Left ventricle myocardium inferior (tissue), 1 donor: ENCODE results near the gene SLC5A11. TPM values are rescaled to one million over a fixed set of nuclear protein-coding genes. Genes with fewer than 3 reads are reported as not detected.
"Not testable (repeated sequence)": the region's sequence is repeated elsewhere in the genome, so short reads cannot be mapped to it uniquely, and the experiment has no call there.

Experiments used
- DNase-seq: peaks from one replicate; pipeline ENCODE4 v3.0.0-alpha.2; 2020
- H3K27ac ChIP-seq: fragments of 200-600 bp; replicated peaks from 2 replicates; pipeline ENCODE4 v1.8.0; 2021
- H3K27me3 ChIP-seq: fragments of 200-600 bp; 2 replicates; pipeline ENCODE4 v1.8.0; 2021; ENCODE audit warnings: low read depth
- H3K36me3 ChIP-seq: fragments of 200-600 bp; 2 replicates; pipeline ENCODE4 v1.8.0; 2021
- H3K4me1 ChIP-seq: fragments of 200-600 bp; 2 replicates; pipeline ENCODE4 v1.8.0; 2021
- H3K4me3 ChIP-seq: fragments of 200-600 bp; 2 replicates; pipeline ENCODE4 v1.8.0; 2021; ENCODE audit warnings: mild to moderate bottlenecking, moderate library complexity
- H3K9me3 ChIP-seq: fragments of 200-600 bp; replicated peaks from 2 replicates; pipeline ENCODE4 v1.8.0; 2021
- intact Hi-C: fragments of 100-400 bp; cut with micrococcal nuclease; formaldehyde crosslinking; loops from one replicate; pipeline ENCODE4 v1.11.0; 2022
- total RNA-seq: library from RNA; stranded (reverse); fragmentation: NEBNext Ultra II Directional; extraction: Animal tissue kit (Norgen Biotek cat#: 25700); gene quantifications from one replicate; pipeline ENCODE4 v1.2.1, GENCODE V29; 2021
- TF ChIP-seq, protein P1 (sequence below): fragments of 200-600 bp; IDR thresholded peaks from 2 replicates; pipeline ENCODE4 v1.8.0; 2021; ENCODE audit warnings: antibody characterized with exemption, mild to moderate bottlenecking, borderline replicate concordance
- donor health status: DM: no; HTN: yes; CAD: no; lungs with severe emphysema.

The SLC5A11 gene
- total RNA-seq, 1 donor from 2014 or later: 0.14 TPM

DNA sequence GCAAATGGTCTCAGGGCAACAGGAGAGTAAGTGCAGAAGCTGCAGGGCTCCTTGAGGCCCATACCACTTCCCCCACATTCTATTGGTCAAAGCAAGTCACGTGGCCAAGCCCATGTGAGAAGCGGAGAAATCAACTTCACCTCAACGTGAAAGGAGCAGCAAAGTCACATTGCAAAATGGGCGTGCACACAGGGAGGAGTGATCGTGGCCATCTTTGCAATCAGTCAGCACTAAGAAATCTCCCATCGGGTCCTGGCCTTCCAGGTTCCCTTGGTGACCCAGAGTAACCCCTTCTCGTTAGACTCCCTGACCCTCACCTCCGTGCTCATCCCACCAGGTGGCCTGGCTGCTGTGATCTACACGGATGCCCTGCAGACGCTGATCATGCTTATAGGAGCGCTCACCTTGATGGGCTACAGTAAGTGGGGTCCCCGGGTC lies 38.0 kb downstream of the SLC5A11 start:
- intact Hi-C loops: no loop called here
- Histone ChIP-seq H3K36me3 (no peaks in the 10 kb centered on the region), H3K4me3 (no peak overlapping the region), H3K27ac (no peak overlapping the region), H3K9me3 (peaks cover 9% of the 10 kb centered on the region), H3K4me1 (no peaks in the 10 kb centered on the region), H3K27me3 (peaks cover 12% of the 10 kb centered on the region)
- TF ChIP-seq, protein P1, sequence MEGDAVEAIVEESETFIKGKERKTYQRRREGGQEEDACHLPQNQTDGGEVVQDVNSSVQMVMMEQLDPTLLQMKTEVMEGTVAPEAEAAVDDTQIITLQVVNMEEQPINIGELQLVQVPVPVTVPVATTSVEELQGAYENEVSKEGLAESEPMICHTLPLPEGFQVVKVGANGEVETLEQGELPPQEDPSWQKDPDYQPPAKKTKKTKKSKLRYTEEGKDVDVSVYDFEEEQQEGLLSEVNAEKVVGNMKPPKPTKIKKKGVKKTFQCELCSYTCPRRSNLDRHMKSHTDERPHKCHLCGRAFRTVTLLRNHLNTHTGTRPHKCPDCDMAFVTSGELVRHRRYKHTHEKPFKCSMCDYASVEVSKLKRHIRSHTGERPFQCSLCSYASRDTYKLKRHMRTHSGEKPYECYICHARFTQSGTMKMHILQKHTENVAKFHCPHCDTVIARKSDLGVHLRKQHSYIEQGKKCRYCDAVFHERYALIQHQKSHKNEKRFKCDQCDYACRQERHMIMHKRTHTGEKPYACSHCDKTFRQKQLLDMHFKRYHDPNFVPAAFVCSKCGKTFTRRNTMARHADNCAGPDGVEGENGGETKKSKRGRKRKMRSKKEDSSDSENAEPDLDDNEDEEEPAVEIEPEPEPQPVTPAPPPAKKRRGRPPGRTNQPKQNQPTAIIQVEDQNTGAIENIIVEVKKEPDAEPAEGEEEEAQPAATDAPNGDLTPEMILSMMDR: no peak
- no peak for DNase-seq

DNA sequence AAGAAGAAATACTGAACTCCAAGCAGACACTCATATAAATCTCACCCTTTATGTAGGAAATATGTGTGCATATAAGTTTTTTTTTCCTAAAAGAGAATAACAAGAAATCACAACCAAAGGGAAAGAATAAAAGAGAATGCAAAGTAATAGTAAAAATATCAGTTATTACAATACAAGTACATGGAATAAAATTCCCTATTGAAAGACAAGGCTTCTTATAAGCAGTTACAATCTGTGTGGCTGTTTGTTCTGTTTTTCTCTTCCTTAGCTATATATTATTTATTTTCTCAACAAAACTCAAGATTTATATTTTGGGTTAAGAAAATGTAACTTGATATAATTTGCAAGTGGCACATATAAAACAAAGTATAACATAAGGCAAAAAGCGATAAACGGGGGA lies 41.7 kb downstream of the SLC5A11 start:
- no peak overlapping the region for H3K27ac ChIP-seq
- intact Hi-C loops: no loop called here
- no peak overlapping the region for H3K4me3 ChIP-seq
- DNase-seq: no peak
- H3K9me3 ChIP-seq: peaks cover 9% of the 10 kb centered on the region
- H3K27me3 ChIP-seq: peaks cover 5% of the 10 kb centered on the region
- H3K36me3 ChIP-seq: no peaks in the 10 kb centered on the region
- no peaks in the 10 kb centered on the region for H3K4me1 ChIP-seq
- TF ChIP-seq, protein P1: no peak

DNA sequence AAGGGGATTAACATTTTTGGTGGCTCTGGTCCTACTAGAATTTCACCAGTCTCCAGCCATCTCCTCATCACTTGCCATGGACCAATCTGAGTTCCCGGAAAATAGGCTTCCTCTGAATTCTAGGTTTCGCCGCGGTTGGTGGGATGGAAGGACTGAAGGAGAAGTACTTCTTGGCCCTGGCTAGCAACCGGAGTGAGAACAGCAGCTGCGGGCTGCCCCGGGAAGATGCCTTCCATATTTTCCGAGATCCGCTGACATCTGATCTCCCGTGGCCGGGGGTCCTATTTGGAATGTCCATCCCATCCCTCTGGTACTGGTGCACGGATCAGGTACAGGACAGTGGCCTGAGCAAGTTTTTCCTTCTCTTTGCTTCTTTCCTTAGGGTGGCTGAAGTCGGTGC lies 45.0 kb downstream of the SLC5A11 start:
- Histone ChIP-seq H3K36me3 (no peaks in the 10 kb centered on the region), H3K4me1 (no peaks in the 10 kb centered on the region), H3K27me3 (peaks cover 21% of the 10 kb centered on the region), H3K9me3 (peaks cover 9% of the 10 kb centered on the region), H3K4me3 (no peak overlapping the region), H3K27ac (no peak overlapping the region)
- no peak for DNase-seq
- TF ChIP-seq, protein P1: no peak
- intact Hi-C loops: no loop called here

DNA sequence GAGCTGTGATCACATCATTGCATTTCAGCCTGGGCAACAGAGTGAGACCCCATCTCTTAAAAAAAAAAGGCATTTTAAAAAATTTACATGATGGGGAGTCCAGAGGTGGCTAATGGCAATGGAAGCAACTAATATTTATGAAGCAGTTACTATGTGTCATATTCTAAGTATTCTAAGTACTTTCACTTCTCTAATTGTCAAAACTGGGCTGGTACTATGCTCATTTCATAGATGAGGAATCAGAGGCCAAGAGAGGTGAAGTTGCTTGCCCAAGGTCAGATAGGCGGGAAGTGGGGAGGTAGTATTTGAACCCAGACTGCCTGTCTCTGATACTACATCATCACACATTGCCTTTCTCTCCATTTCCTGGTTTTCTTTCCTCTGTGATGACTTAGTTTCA lies 50.7 kb downstream of the SLC5A11 start:
- Histone ChIP-seq H3K36me3 (no peaks in the 10 kb centered on the region), H3K27ac (no peak overlapping the region), H3K27me3 (peaks cover 32% of the 10 kb centered on the region), H3K4me1 (no peaks in the 10 kb centered on the region), H3K4me3 (no peak overlapping the region), H3K9me3 (no peaks in the 10 kb centered on the region)
- TF ChIP-seq, protein P1: no peak
- intact Hi-C loops: no loop called here
- DNase-seq: no peak

DNA sequence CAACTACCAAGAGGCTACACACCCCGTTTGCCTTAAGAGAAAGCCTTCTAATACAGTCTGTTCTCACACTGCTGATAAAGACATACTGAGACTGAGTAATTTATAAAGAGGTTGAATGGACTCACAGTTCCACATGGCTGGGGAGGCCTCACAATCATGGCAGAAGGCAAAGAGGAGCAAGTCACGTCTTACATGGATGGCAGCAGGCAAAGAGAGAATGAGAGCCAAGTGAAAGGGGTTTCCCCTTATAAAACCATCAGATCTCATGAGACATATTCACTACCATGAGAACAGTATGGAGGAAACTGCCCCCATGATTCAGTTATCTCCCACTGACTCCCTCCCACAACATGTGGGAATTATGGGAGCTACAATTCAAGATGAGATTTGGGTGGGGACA lies 51.8 kb downstream of the SLC5A11 start:
- intact Hi-C loops, H3K27ac ChIP-seq, H3K36me3 ChIP-seq, H3K4me3 ChIP-seq, H3K4me1 ChIP-seq, H3K9me3 ChIP-seq, DNase-seq: not testable (repeated sequence)
- H3K27me3 ChIP-seq: peaks cover 32% of the 10 kb centered on the region

DNA sequence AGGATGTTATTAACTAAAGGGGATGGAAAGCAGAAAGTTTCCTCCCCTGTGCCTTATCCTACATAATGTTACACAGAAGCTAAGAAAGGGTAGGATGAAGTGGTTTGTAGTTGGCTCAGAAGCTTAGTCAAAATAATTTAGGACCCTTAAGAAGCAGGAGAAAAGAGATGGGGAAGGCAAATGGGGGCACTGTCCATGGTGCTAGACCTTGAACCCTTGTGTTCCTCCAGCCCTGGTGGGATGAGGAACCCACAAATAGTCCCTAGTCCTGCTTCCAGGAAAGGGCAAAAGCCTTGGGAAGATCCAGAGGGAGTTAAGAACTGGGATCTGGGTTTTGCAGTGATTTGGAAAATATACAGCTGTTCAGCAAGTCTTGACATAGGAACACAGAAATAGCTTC lies 54.5 kb downstream of the SLC5A11 start:
- DNase-seq: no peak
- TF ChIP-seq, protein P1: no peak
- Histone ChIP-seq H3K27ac (no peak overlapping the region), H3K27me3 (peaks cover 16% of the 10 kb centered on the region), H3K36me3 (no peaks in the 10 kb centered on the region), H3K4me3 (no peak overlapping the region), H3K9me3 (no peaks in the 10 kb centered on the region), H3K4me1 (no peaks in the 10 kb centered on the region)
- intact Hi-C loops: no loop called here
